Activated CD4-positive, CD25-positive, alpha-beta regulatory T cell treated with anti-CD3 and anti-CD28 coated beads, Interleukin-2, amount 50 U/mL, for 72 hours (primary cell): Measurements from ENCODE around the gene TMEM151B.

ENCODE experiments used
- DNase-seq: peaks from one replicate; pipeline ENCODE4 v3.0.0; 2021

The TMEM151B gene

DNA sequence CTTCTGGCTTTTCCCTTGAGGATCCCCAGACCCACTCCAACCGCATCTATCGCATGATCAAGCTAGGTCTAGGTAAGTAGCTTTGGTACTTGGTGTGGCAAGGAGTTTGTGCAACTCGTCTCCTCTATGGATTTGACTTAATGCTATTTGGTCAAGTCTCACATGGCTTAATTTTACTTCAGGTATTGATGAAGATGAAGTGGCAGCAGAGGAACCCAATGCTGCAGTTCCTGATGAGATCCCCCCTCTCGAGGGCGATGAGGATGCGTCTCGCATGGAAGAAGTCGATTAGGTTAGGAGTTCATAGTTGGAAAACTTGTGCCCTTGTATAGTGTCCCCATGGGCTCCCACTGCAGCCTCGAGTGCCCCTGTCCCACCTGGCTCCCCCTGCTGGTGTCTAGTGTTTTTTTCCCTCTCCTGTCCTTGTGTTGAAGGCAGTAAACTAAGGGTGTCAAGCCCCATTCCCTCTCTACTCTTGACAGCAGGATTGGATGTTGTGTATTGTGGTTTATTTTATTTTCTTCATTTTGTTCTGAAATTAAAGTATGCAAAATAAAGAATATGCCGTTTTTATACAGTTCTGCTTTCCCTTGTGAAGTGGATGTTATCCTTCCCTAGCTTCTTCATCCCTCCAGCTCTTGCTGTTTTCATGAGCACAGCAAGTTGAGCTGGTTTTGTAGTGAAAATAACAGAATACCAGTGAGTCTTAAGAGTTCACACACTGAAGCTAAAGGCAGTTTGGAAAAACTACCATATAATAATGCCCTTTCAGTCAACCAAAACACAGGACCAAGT, 16.7 kb upstream of the TMEM151B start:
- no peak for DNase-seq

DNA sequence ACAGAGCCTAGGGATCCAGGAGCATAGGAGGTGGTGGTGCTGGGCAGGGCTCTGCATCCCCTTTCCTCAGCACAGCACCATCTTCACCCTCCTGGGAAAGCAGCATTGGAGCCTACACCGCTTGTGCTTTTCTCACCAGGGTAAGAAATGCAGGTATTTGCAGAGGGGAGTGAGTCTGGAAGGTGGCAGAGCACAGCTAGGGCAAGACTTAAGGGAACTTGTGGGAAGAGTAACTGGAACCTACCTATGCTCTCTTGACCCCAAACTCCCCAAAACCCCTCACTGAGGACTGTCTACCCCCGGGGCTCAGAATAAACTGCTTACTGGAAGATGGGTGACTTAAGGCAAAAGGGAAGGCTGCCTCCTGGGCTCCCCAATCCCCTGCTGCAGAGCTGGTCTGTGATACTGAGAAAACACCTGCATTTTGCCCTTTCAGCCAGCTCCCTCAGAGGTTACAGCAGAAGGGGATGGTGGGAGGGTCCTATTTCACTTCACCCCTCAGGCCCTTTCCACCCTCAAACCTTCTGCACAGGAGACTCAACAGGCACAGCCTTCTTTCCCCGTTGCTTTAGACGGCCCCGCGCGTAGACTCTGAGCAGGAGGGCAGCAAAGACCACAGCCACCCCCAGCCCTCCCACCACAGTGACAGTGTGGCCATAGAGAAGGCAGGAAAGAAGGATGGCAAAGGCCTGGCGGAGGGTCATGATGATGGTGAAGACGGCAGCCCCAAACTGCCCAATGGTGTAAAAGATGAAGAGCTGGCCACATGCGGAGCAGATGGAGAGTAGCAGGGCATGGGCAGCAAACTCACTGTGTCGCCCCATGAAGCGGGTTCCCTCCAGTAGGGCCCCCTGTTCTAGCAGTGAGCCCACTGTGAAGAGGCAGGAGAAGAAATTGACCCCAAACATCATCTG, 15.8 kb upstream of the TMEM151B start:
- DNase-seq = no peak

- DNase-seq = no peak
Measured at GRCh38 chr6:44255105-44255808, 15.0 kb upstream of the TMEM151B start.

- DNase-seq = no peak
Measured at GRCh38 chr6:44255871-44256774, 14.1 kb upstream of the TMEM151B start.

DNA sequence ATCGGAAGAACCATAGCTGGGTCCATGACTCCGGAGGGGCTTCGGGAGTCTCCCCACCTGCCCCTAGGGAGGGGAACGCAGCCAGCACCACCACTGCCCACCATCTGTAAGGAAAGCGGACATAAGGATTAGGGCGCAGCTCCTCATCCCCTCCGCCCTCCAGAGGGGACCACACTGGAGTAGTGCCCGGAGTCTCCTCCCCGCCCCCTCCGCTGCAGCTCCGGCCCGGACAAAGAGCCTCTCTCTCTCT, 13.6 kb upstream of the TMEM151B start:
- DNase-seq = peak; percentile 58

DNA sequence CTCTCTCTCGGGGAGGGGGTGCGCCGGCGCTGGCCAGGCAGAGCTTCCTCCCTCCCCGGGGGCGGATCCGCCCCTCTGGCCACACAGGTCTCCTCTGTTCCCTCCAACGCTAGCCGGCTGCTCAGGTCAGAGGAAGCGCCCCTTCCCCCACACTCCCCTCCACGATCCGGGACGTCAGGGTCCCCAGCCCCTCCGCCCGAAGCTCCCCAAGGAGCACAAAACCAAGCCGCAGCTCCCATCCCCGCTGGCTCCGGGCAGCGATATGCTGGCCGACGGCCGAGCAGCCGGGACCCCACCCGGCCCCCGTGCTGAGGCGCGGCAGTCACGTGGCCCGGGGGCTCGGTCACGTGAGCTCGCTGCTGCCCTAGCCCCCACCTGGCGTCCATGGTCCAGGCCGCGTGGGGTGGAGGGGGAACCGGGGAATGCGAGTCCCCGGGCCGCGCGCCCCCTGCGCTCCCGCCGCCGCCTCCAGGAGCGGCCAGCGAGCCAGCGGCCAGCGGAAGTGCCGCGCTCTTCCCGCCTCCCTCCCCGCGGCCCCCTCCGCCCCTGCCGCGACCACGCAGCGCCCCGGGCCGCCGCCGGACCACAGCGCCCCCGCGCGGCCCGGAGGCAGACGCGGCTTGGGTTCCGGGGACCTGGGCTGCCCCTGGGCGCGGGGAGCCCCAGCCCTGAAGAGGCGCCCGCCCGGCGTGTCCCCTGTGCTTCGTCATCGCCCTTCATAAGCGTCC, 13.1 kb upstream of the TMEM151B start, which contains the start of gene SLC35B2:
TSS of gene SLC35B2 (minus strand) at position 504 of the 728 bp plus-strand sequence. CDS start at position 386, 118 bp downstream.
- DNase-seq = peak; percentile 74

- DNase-seq = no peak
Measured at GRCh38 chr6:44257753-44258324, 12.4 kb upstream of the TMEM151B start.

DNA sequence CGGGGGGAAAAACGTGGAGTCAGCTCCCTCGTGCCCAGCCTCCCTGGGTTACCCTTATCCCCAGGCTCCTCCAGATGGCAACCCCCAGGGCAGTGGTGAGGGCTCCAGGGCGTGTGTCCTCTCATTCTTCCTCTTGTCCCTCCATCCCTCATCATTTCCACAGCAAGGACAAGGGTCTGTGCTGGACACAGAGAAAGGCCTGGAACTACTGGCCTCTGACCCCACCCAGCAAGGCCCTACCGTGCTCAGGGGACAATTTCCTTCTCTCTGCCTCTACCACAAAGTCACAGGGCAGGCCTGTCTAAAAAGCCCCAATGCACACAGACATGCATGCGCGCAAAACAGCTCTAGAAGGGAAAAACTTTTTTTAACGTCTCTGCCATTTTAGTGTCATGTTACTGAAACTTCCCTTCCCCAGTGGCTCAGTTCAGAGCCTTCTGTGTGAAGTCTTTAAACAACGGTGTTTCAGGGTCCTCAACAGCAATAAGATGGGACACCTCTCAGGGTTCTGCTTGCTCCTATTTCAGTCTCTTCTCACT, 11.9 kb upstream of the TMEM151B start:
- DNase-seq = no peak

DNA sequence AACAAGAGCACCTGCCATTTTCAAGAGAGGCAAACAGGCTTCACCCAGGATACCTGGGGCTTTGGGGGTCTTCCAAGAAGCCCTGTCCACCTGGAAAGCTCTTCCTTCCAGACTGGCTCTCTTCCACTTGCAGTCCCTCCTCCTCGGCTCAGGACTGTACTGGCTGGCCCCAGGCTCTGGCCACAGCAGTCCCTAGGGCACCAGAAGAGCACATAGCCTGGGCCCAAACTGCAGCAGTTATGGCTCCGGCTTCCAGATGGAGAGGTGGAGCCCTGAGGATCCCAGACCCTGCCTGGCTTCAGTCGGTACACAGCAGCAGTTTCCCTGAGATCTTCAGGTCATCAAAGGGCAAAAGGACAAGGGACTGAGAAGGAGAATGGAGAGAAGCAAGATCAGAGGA, 11.3 kb upstream of the TMEM151B start:
- DNase-seq = no peak

DNA sequence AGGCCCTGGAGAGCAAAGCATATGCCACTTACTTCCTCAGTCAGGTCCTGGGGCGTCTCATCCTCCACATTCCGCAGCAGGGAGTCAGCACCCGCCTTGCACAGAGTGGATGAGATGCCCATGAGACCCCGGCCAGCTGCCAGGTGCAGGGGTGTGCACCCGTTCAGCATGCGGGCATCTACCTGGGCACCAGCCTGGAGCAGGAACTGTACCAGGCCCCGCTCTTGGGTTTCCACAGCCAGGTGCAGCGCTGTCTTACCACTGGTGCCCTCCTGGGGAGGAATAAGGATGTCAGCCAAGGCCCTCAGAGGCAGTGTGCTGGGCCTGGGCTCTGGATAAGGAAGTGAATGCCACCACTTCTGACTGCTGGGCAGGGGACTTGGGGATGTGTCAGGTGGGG, 10.2 kb upstream of the TMEM151B start:
- DNase-seq = no peak

GRCh38 chr6:44260451-44261297, 9.6 kb upstream of the TMEM151B start:
- no peak for DNase-seq

- DNase-seq = no peak
Measured at GRCh38 chr6:44261581-44261980, 8.7 kb upstream of the TMEM151B start.

DNA sequence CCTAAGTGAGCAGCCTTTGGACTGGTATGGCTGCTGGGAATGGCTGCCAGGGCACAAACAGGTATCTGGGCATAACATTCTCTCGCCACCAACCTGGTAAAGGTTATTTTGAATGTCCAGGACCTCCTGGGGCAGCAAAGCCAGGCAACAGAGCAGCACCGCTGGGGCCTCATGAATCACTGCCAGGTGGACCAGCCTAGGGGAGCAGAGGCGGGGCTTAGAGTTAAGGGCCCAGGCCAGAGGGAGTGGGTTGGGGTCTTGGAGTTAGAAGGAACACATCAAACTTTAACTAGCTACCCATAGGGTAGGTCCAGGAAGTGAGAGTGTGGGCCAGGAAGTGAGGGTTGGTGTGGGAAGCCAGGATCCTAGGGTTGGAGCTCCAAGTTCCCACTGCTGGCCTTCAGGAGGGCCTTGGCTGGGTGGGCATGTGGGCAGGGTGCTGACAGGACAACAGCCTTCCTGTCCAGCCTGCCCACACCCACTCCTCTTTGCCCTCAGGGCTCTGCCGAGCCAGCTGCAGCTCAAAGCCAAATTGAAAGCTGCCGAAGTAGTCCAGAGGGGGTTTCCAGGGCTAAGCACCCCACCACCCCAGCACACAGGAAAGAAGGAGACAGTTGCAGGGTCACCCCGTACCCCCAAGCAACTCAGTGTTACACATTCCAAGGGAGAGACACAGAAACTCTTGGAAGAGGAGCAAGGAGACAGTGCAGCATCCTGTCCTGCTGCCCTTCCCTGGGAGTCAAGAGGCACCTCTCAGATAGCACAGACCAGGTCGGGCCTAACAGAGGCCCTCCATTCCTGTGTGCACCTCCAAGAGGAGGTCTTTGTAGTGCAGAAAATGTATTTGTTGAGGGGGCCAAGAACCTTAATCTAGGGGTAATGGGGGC, 7.5 kb upstream of the TMEM151B start:
- DNase-seq = no peak

- DNase-seq = peak; percentile 51
Measured at GRCh38 chr6:44263354-44264100, 6.7 kb upstream of the TMEM151B start.

DNA sequence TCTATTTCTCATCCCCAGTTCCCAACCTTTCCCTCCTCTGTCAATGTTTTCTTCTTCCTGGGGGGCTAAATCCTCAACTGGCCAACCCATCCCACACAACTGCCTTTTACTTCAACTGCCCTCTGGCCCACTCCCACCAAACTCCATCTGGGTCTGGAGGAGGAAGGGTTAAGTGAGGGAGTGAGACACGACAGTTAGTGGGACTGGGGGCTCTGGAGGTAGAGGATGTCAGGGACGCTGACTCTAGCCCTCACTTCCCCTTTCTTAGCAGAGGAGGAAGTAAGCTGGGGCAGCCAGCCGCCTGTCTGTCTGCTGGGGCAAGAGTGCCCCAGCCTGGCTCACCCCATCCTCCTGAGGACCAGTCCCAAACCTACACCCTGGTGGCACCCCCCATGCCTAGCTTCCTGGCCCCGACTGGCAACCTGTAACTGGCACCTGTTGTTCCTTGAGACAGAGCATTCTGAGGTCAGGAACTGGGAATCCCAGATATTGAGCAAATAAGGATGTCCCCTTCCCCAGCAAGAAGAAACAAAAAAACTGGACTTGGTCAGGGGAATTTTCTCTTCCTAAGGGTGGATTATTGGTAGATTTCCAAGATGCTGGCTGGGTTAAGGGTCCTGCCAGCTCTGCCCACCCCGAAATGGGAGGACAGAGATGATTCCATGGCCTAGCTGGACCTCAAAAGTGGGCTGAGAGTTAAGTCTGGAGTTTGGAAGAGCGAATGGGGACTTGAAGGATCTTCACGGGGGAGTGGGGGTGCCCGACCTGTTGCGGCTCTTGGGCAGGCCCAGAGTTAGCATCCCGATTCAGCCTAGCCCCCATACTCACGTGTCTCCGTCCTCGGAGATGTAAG, 5.9 kb upstream of the TMEM151B start:
- DNase-seq = peak; percentile 49

GRCh38 chr6:44265007-44265721, 5.1 kb upstream of the TMEM151B start, which contains the start of gene NFKBIE:
Gene NFKBIE, minus strand, starts transcription at chr6:44265551. Its CDS starts 205 bp downstream, at chr6:44265346.
- peak; percentile 97 for DNase-seq
